HuH-7.5 (cell line): ENCODE results near the gene ZNF205.
"Not testable (repeated sequence)": the region's sequence is repeated elsewhere in the genome, so short reads cannot be mapped to it uniquely, and the experiment has no call there.

Experiments
- DNase-seq: peaks from one replicate; pipeline ENCODE4 v3.0.0; 2011; ENCODE audit warnings: low spot score

Gene ZNF205

DNA sequence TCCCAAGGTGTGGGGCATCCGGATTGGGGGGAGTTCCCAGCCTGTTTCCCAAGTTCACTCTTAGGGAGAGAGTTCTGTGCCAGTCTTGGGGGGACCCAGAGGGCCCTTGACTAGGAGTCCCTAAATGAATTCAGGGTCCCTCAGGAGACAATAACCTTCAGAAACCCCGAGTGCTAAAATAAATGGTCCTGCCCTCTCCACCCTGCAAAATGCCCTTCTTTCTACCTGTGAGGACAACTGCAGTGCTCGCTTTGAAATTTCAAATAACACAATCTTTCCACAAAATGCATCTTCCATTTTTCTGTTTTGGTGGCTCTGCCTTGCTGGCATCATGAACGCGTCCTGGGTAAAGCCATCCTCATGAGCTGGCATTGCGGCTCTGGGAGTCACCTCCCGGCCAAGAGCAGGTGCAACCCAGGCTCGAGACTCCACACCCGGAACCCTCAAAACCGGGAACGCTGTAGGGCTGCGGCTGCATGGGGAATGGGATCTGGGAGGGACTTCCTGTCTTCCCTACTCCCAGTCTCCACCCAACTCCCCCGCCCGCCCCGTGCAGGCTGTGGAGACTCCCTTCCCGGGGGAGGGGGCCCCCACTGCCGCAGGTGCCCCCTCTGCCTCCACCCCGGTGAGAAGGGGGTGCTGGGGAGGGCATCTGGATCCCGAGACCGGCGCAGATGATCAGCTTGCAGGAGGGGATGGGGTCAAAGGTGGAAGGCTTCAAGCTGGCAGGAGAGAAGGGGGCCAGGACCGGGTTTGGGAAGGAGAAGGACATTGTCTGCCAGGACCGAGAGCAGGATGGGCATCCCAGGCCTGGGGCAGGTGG lies at the start of gene ZNF205:
TSS of gene ZNF205 (plus strand) at position 529 of the 823 bp plus-strand sequence. CDS start 845 bp downstream, outside the sequence.
- peak; percentile 92 for DNase-seq

DNA sequence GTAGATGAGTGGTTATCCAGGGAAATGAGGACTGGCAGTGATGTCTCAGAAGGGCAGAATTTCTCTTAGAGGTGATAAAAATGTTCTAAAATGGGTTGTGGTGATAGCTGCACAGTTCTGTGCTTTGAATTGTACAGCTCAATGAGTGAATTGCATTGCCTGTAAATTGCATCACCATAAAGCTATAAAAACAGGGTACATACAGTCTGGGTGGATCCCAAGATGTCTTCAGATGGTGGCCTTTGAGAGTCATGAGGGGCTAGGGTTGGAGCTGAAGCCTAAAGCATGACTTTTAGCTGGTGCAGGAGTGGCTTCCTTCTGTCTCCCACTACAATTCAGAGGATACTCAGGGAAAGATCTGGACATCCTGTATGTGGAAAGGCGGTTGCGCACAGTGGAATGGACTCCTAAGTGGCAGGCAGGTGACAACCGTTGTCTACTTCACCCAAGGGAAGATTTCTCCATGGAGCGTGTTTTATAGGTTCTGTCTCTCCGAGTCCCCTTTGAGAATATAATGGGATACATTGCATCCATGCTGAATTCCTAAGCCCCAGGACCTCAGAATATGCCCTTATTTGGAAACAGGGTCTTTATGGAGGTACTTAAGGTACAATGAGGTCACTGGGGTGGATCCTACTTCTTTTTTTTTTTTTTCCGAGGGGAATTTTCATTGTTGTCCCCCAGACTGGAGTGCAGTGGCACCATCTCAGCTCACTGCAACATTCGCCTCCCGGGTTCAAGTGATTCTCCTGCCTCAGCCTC lies 48.6 kb upstream of the ZNF205 start:
- DNase-seq: no peak

DNA sequence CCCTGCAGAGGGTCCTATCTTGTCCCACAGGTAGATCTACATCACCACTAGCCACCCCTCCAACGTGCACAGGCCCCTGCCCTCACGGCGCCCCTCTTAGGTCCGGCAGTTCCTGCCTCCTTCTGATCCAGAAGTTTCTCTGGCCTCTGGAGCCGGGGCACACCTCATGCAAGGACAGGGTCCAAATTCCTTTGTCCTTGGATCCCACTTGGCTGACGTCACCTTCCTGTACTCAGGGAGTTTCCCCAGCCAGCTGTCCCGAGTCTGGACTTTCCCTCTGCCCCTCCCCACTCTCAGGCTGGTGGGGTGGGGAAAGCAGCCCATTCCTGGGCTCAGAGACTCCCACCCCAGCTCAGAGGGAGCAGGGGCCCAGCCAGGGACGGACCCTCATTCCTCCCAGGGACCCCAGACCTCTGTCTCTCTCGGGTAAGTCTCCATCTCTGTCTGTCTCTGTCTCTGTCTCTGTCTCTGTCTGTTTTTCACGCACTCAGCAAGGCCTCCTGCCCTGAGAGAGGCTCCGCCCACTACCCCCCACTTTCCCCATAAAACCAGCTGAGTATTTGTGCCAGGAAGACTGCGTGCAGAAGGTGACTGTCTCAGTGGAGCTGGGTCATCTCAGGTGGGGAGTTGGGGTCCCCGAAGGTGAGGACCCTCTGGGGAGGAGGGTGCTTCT lies 47.2 kb upstream of the ZNF205 start, which contains the start of gene IL32:
TSS of gene IL32 (plus strand) at position 572 of the 673 bp plus-strand sequence. CDS start 172 bp downstream, outside the sequence.
- peak; percentile 63 for DNase-seq

DNA sequence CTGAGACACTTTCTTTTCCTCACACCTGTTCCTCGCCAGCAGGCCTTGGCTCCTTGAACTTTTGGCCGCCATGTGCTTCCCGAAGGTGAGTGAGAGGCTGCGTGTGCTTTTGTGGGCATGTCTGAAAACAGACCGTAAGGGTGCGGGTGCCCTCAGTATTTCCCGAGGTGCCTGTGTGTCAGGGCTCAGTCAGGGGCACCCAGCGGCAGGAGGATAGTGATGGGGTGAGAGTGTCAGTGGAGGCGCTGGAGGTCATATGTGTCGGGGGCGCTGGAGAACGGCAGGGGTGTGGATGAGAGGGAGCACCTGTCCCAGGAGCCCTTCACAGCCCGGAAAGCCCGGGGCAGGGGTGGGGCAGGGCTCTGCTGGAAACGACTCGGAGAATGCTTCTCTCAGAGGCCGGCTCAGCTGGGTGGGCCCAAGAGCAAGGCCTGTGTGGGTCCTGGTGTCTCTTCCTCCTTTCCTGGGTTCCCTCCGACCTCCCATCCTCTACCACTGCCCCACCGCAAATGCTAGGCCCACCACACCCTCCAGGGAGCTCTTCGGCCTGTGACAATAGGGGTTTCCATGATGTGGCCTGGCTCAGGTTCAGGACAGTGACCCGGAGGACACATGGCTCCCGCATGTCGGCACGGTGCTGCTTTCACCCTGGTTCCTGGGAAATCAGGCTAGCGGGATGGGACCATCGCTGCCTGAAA lies 46.5 kb upstream of the ZNF205 start:
- DNase-seq: no peak

DNA sequence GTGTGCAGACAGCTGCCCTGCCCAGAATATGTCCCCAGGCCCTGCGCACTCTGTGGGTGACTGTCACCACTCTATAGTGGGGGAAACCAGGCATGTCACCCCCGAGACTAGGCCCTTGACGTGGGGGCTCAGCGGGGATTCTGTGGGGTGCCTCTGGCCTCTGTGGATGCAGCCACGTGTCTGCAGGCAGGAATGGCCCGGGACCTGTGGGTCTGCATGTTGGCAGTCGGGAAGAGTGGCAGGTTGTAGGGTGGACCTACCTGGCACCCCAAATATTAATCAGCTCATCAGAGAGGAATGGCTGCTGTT lies 46.0 kb upstream of the ZNF205 start:
- no peak for DNase-seq

DNA sequence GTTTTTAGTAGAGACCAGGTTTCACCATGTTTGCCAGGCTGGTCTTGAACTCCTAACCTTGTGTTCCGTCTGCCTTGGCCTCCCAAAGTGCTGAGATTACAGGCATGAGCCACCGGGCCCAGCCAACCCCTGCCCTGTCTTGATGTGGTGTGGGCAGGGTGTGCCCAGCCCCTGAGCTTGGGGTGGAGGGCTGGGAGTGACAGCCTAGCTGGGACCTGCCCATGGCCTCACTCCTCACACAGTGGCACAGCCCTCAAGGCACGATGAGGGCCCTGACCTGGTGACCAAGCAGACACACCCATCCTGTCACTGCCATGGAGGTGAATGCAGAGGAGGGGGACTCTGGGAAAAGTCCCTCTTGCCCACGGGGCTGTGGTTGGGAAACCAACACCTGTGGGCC lies 43.9 kb upstream of the ZNF205 start:
- DNase-seq: no peak

DNA sequence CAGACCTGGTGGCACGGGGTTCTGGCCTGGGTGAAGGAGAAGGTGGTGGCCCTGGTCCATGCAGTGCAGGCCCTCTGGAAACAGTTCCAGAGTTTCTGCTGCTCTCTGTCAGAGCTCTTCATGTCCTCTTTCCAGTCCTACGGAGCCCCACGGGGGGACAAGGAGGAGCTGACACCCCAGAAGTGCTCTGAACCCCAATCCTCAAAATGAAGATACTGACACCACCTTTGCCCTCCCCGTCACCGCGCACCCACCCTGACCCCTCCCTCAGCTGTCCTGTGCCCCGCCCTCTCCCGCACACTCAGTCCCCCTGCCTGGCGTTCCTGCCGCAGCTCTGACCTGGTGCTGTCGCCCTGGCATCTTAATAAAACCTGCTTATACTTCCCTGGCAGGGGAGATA lies 43.2 kb upstream of the ZNF205 start:
- not testable (repeated sequence) for DNase-seq

DNA sequence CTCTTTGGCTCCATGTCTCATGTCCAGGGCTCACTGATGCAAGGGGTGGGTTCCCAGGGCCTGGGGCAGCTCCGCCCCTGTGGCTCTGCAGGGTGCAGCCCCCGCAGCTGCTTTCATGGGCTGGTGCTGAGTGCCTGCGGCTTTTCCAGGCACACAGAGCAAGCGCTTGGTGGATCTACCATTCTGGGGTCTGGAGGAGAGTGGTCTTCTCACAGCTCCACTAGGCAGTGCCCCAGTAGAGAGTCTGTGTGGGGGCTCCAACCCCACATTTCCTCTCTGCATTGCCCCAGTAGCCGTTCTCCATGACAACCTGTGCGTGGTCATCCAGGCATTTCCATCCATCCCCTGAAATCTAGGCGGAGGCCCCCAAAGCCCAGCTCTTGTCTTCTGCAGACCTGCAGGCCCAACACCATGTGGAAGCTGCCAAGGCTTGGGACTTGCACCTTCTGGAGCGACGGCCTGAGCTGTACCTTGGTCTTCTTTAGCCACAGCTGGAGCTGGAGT lies 41.7 kb upstream of the ZNF205 start:
- no peak for DNase-seq

DNA sequence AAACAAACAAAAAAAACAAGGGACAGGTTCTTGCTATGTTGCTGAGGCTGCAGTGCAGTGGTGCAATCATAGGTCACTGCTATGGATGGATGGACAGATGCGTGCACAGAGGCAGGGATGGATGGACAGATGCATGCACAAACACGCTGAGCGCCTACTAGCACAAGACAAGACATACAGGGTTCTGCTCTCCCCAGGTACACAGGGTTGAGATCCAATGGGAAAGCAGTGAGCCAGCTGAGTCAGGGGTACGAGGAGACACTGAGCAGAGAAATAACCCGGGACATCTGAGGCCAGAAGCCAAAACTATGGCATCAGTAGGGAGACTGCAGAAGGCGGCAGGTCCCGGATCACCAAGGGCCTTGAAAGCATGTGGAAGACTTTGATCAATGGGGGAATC lies 40.7 kb upstream of the ZNF205 start:
- DNase-seq: no peak

DNA sequence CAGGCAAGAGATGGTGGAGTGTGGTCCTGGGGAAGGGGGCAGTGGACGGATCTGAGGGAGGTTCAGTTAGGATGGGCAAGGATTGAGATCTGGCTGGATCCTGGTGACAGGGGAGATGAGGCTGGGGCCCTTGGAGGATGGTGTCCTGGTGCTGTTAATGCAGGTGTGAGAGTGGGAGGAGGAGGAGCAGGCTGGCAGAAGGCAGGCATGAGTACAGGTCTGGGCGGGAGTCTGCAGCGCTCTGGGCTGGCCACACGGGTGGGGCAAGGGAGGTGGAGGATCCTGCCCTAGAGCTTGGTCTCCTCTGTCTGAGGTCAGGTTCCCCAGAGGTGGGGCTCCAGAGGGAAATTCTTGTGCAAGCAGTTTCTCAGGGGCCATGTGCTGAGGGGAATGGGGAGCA lies 40.2 kb upstream of the ZNF205 start:
- DNase-seq: not testable (repeated sequence)

DNA sequence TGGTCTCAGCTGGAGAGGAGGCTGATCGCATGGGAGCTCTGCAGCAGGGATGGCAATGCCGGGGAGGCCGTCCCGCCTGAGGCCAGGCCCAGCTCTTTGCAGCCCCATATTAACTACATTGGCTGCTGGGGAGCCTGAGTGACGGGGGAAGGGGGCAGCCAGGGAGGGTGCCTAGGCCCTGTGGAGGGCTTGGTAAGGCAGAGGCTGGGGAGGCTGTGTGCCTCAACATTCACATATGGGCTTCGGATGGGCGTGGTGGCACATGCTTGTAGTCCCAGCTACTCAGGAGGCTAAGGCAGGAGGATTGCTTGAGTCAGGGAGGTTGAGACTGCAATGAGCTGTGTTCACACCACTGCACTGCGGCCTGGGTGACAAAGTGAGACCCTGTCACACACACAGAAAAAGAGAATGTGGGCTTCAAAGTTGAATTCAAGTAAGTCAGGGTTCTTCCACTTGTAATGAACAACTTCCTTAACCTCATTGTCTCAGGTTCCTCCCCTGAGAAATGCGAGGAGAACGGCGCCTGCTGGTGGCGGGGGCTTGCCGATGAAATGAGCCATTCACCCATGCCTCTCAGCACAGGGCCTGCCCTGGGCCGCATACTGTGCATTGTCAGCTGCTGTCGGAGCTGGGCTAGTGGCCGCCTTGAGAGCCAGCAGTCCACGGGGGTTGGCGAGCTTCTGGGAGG lies 39.7 kb upstream of the ZNF205 start:
- DNase-seq: not testable (repeated sequence)

DNA sequence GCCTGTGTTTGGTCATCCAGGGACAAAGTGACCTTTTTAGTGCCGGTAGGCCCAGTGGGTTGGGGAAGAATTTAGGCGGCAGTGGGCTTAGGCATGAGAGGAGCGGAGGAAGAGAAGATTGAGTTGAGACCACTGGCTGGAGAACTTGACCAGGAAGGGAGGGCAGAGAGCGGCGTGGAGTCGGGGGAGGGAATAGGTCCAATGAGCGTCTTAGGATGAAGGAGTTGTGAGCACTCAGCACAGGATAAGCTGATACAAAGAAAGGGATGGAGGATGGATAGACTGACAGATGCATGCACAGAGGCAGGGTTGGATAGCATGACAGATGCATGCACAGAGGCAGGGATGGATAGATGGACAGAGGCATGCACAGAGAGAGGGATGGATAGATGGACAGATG lies 38.9 kb upstream of the ZNF205 start:
- DNase-seq: no peak

DNA sequence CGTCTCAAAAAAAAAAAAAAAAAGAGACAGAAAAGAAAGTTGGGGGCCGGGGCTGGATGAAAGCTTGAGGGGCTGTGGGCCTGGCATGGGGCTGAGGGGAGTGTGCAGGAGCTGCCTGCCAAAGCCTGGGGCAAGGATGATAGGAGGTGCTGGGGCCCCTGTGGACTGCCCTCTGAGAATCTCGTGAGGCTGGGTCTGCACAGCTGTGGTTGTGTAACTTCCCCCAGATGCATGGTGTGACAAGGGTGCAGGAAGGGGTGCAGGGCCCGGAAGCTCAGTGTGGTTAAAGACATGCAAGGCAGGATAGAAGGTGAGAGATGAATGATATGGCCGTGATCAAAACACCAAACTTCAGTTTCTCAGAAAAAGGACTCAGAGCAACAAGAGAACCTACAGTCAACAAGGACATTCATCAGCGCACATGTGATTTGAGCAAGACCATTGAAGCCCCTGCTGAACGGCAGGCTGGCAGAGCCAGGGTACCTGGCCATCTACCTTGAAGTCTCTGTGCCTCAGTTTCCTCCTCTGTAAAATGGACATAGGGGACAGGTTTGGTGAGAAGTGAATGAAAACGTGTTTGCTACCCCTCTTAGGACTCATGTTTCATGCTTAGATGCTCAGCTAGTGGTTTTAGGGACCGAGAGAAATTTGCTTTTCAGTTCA lies 37.4 kb upstream of the ZNF205 start:
- no peak for DNase-seq

DNA sequence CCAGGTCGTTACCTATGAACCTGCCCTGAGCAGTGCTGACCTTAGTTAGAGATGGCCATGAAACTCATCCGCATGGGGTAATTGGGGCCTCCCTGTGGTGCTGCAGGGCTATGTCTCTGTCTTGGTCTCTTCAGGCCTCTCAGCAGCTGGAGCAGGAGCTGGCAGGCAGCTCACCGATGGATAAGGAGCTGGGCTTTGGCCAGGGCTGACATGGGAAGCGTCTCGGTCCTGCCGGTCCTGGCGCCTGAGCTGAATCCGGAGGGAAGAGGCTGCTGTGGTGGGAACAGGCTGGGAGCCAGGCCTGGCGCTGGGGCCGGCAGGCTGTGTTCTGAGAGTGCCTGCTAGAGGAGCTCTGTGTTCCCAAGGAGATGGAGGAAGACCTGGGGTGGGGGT lies 36.9 kb upstream of the ZNF205 start:
- DNase-seq: no peak

DNA sequence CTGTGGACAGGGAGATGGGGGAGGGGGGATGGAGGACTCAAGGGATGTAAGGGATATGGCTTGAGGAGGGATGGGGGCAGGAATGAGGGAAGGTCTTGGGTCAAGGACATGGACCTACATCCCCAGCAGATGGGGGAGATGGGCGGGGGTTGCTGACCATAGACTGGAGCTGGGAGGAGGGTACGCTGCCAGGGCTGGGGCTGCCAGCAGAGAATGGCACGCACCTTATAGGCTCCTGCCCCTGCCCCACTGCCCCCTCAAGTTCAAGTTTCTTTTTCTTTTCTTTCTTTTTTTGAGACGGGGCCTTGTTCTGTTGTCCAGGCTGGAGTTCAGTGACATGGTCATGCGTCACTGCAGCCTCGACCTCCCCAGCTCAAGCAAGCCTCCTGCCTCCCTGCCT lies 36.4 kb upstream of the ZNF205 start:
- DNase-seq: not testable (repeated sequence)

DNA sequence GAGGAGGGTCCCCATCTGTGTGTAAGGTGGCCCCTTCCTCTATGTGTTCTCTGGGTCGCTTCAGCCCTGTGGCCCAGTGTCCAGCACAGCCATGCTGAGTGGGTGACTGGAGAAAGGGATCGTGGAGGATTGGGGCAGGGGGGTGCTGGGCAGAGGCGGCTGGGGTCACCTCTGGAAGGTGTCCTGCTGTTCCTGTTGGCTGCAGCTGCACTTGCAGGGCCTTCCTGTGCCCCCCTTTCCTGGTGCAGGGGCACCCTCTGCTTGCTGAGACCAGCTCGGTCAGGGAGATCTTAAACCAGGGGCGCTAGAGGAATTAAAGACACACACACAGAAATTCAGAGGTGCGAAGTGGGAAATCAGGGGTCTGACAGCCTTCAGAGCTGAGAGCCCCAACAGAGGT lies 35.8 kb upstream of the ZNF205 start:
- no peak for DNase-seq

DNA sequence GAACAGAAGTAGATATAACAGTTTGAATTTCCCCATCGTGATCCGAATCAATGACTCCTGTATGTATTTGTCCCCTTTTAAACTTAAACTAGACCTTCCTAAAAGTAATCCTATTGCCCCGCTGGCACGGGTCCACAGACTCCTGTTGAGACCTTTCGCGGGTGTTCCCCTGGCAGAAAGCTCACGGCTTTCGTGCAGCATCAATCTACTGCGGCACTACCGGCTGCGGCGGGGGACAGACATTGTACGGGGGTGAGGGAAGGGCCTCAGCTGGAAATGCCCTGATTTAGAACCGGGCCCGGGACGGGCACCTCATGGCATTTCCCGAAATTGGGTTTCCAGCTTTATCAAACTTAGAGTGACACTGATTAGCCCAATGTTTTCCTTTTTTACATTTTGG lies 32.4 kb upstream of the ZNF205 start:
- DNase-seq: no peak

DNA sequence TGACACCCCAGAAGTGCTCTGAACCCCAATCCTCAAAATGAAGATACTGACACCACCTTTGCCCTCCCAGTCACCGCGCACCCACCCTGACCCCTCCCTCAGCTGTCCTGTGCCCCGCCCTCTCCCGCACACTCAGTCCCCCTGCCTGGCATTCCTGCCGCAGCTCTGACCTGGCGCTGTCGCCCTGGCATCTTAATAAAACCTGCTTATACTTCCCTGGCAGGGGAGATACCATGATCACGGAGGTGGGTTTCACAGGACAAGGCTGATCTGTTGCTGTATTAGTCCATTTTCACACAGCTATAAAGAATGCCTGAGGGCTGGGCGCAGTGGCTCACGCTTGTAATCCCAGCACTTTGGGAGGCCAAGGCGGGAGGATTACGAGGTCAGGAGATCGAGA lies 30.4 kb upstream of the ZNF205 start:
- DNase-seq: not testable (repeated sequence)

DNA sequence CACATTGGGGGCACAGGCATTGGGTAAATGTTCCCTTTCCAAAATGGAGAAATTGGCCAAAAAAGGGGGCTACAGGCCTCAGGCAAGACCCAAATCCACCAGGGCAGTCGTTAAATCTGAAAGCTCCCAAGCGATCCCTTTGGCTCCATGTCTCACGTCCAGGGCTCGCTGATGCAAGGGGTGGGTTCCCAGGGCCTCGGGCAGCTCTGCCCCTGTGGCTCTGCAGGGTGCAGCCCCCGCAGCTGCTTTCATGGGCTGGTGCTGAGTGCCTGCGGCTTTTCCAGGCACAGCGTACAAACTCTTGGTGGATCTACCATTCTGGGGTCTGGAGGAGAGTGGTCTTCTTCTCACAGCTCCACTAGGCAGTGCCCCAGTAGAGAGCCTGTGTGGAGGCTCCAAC lies 29.0 kb upstream of the ZNF205 start:
- not testable (repeated sequence) for DNase-seq

DNA sequence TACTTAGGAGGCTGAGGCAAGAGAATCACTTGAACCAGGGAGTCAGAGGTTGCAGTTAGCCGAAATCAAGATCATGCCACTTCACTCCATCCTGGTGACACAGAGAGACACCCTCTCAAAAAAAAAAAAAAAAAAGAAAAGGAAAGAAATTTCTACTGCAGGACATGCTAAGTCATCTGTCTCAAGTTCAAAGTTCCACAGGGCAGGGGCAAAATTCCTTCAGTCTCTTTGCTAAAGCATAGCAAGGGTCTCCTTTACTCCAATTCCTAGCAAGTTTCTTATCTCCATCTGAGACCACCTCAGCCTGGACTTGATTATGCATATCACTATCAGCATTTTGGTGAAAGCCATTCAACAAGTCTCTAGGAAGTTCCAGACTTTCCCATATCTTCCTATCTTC lies 27.9 kb upstream of the ZNF205 start:
- DNase-seq: no peak
